GM23338 (cell line): ENCODE data around the gene MR1. TPM values are rescaled to one million over a fixed set of nuclear protein-coding genes. Genes with fewer than 3 reads are reported as not detected.

Experiments used
- ATAC-seq: fragments of 200-7000 bp; cut with Tn5 transposase; 3 replicates; pipeline ENCODE4 v1.9.1; 2020
- DNase-seq: peaks from one replicate; pipeline ENCODE4 v3.0.0-alpha.2; 2015; ENCODE audit warnings: low spot score
- H2AFZ ChIP-seq: fragments of 200-600 bp; sonication (generic); 2 replicates; pipeline ENCODE4 v1.8.0; 2016; ENCODE audit warnings: antibody characterized with exemption, mild to moderate bottlenecking, moderate library complexity
- H3F3A ChIP-seq: fragments of 200-600 bp; sonication (generic); replicated peaks from 2 replicates; pipeline ENCODE4 v1.8.0; 2017; ENCODE audit warnings: antibody characterized with exemption, mixed run types, low read depth
- H3K27ac ChIP-seq: fragments of 200-600 bp; sonication (generic); 2 replicates; pipeline ENCODE4 v1.6.1; 2016; ENCODE audit warnings: low read depth
- H3K27me3 ChIP-seq: fragments of 200-600 bp; sonication (generic); 2 replicates; pipeline ENCODE4 v1.8.0; 2016; ENCODE audit warnings: mild to moderate bottlenecking, mixed run types, moderate library complexity; ENCODE audit not compliant: insufficient read depth
- H3K36me3 ChIP-seq: fragments of 200-600 bp; sonication (generic); 2 replicates; pipeline ENCODE4 v1.8.0; 2016; ENCODE audit warnings: mild to moderate bottlenecking; ENCODE audit not compliant: insufficient read depth
- H3K4me1 ChIP-seq: fragments of 200-600 bp; sonication (generic); 2 replicates; pipeline ENCODE4 v1.8.0; 2016; ENCODE audit warnings: mild to moderate bottlenecking, moderate library complexity; ENCODE audit not compliant: insufficient read depth
- H3K4me2 ChIP-seq: fragments of 200-600 bp; sonication (generic); 2 replicates; pipeline ENCODE4 v1.7.1; 2017; ENCODE audit warnings: mixed run types
- H3K4me3 ChIP-seq: fragments of 200-600 bp; sonication (generic); 2 replicates; pipeline ENCODE4 v1.6.1; 2016; ENCODE audit warnings: mixed run types
- H3K79me2 ChIP-seq: fragments of 200-600 bp; sonication (generic); replicated peaks from 2 replicates; pipeline ENCODE4 v1.8.0; 2017; ENCODE audit warnings: mild to moderate bottlenecking; ENCODE audit not compliant: insufficient read depth
- H3K9me2 ChIP-seq: fragments of 200-600 bp; sonication (generic); 2 replicates; pipeline ENCODE4 v1.8.0; 2017; ENCODE audit not compliant: insufficient read depth
- H4K20me1 ChIP-seq: fragments of 200-600 bp; sonication (generic); replicated peaks from 2 replicates; pipeline ENCODE4 v1.8.0; 2017; ENCODE audit warnings: mild to moderate bottlenecking; ENCODE audit not compliant: insufficient read depth
- H3K27ac Mint-ChIP-seq: 2 replicates; pipeline ENCODE4 v1.8.0; 2020; ENCODE audit warnings: inconsistent platforms, mild to moderate bottlenecking, moderate library complexity, mixed read lengths
- H3K27me3 Mint-ChIP-seq: 3 replicates; pipeline ENCODE4 v1.8.0; 2022; ENCODE audit warnings: low read depth, mild to moderate bottlenecking, moderate library complexity, mixed read lengths, inconsistent platforms; ENCODE audit not compliant: insufficient read depth, poor library complexity
- H3K36me3 Mint-ChIP-seq: 3 replicates; pipeline ENCODE4 v1.8.0; 2021; ENCODE audit warnings: low read depth, mild to moderate bottlenecking, inconsistent platforms, moderate library complexity, mixed read lengths
- H3K4me1 Mint-ChIP-seq: 3 replicates; pipeline ENCODE4 v1.8.0; 2020; ENCODE audit warnings: mild to moderate bottlenecking, inconsistent platforms, mixed read lengths
- H3K4me3 Mint-ChIP-seq: 3 replicates; pipeline ENCODE4 v1.8.0; 2021; ENCODE audit warnings: moderate library complexity, mild to moderate bottlenecking, inconsistent platforms, mixed read lengths
- H3K9me3 Mint-ChIP-seq: 3 replicates; pipeline ENCODE4 v1.8.0; 2020; ENCODE audit warnings: moderate library complexity, mild to moderate bottlenecking, inconsistent platforms, mixed read lengths
- CREB1 ChIP-seq: fragments of 250-450 bp; sonication (Bioruptor Pico); IDR thresholded peaks from 2 replicates; pipeline ENCODE4 v1.5.0; 2020; ENCODE audit warnings: low read depth, mild to moderate bottlenecking, moderate library complexity
- CTCF ChIP-seq, 2 experiments: fragments of 200-600 bp in 1 of 2; sonication (generic) in 1 of 2; conservative IDR thresholded peaks; 2 replicates each; pipeline versions ENCODE4 v1.5.1 to v1.6.1; 2016 to 2017; ENCODE audit warnings: antibody characterized with exemption in 2 of 2, low read depth in 2 of 2, mild to moderate bottlenecking in 2 of 2, moderate library complexity in 1 of 2
- ETS1 ChIP-seq: IDR thresholded peaks from 2 replicates; pipeline ENCODE4 v1.6.1; 2016; ENCODE audit warnings: antibody characterized with exemption
- EZH2 ChIP-seq: fragments of 200-600 bp; sonication (generic); IDR thresholded peaks from one replicate; pipeline ENCODE4 v1.8.0; 2017; ENCODE audit warnings: antibody characterized with exemption, mild to moderate bottlenecking, low read depth; ENCODE audit not compliant: unreplicated experiment
- EZH2phosphoT487 ChIP-seq: fragments of 200-600 bp; sonication (generic); IDR thresholded peaks from one replicate; pipeline ENCODE4 v1.8.1; 2018; ENCODE audit warnings: antibody characterized with exemption; ENCODE audit not compliant: unreplicated experiment
- JUNB ChIP-seq: IDR thresholded peaks from one replicate; pipeline ENCODE4 v1.6.1; 2016; ENCODE audit warnings: antibody characterized with exemption; ENCODE audit not compliant: unreplicated experiment
- NANOG ChIP-seq: IDR thresholded peaks from 2 replicates; pipeline ENCODE4 v1.6.1; 2016; ENCODE audit warnings: antibody characterized with exemption, borderline replicate concordance
- POLR2AphosphoS5 ChIP-seq: IDR thresholded peaks from 2 replicates; pipeline ENCODE4 v1.6.1; 2016; ENCODE audit warnings: antibody characterized with exemption, low read depth
- REST ChIP-seq: IDR thresholded peaks from one replicate; pipeline ENCODE4 v1.6.1; 2018; ENCODE audit warnings: antibody characterized with exemption; ENCODE audit not compliant: unreplicated experiment
- STAT1 ChIP-seq: IDR thresholded peaks from one replicate; pipeline ENCODE4 v1.6.1; 2016; ENCODE audit warnings: antibody characterized with exemption; ENCODE audit not compliant: unreplicated experiment
- ZNF114 ChIP-seq: fragments of 250-450 bp; sonication (Bioruptor Pico); IDR thresholded peaks from 2 replicates; pipeline ENCODE4 v1.5.0; 2020; ENCODE audit warnings: mild to moderate bottlenecking, moderate library complexity
- ZNF331 ChIP-seq: fragments of 250-450 bp; sonication (Bioruptor Pico); IDR thresholded peaks from 2 replicates; pipeline ENCODE4 v1.5.0; 2020; ENCODE audit warnings: low read depth, mild to moderate bottlenecking, moderate library complexity
- polyA plus RNA-seq: library from polyadenylated mRNA; unstranded; fragments of >200 nt; fragmentation: Nextera tagmentation; extraction: Ambion mirVana; gene quantifications from 2 replicates; pipeline ENCODE4 v1.2.1, GENCODE V29; 2016
- total RNA-seq: library from RNA; depleted of rRNA; stranded (reverse); fragments of >200 nt; shearing (Covaris generic); gene quantifications from 2 replicates; pipeline ENCODE4 v1.2.3, GENCODE V29; 2014
- TF ChIP-seq, protein P1 (sequence below): fragments of 250-450 bp; sonication (Bioruptor Pico); IDR thresholded peaks from 2 replicates; pipeline ENCODE4 v1.5.0; 2020; ENCODE audit warnings: mild to moderate bottlenecking, moderate library complexity

Gene MR1
- total and polyA plus RNA-seq, 2 experiments from 2014 or later: 0.18 TPM; not detected in 1

DNA sequence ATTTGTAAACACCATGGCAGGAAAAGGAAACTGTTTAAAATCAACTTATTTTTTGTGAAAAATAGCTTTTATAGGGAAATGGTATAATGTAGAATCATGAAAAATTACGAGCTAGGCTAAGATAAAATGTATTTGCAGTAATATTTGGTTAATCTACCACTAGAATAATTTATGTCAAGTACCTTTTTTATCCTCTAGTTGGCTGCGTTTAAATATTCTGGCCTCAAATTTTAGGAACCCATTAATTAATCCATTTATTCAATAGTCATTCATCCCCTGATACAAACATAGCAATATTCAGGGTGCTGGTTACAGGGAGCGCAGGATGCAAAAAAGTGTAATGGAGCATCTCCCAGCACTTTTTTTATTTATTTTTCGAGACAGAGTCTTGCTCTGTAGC lies 46.1 kb downstream of the MR1 start:
- Mint-ChIP-seq H3K4me3 (no peak overlapping the region), H3K27ac (no peak overlapping the region), H3K27me3 (no peaks in the 10 kb centered on the region), H3K4me1 (peaks cover 19% of the 10 kb centered on the region), H3K9me3 (no peaks in the 10 kb centered on the region; the same call in 2 of the 3 replicates), H3K36me3 (no peaks in the 10 kb centered on the region)
- Histone ChIP-seq H4K20me1 (no peaks in the 10 kb centered on the region), H3K27me3 (no peaks in the 10 kb centered on the region), H3K4me3 (no peak overlapping the region), H3K79me2 (no peaks in the 10 kb centered on the region), H2AFZ (no peak overlapping the region), H3K36me3 (no peaks in the 10 kb centered on the region), H3K9me2 (peaks cover 7% of the 10 kb centered on the region; the same call in 1 of the 2 replicates), H3K4me1 (peaks cover 19% of the 10 kb centered on the region), H3K4me2 (no peak overlapping the region), H3K27ac (no peak overlapping the region), H3F3A (no peaks in the 10 kb centered on the region)
- DNase-seq (no peak), ATAC-seq (no peak)
- no peak for TF ChIP-seq ETS1
- TF ChIP-seq POLR2AphosphoS5: no peak
- no peak for TF ChIP-seq CREB1 (CRISPR knock-in tag)
- TF ChIP-seq JUNB: no peak
- TF ChIP-seq STAT1: no peak
- no peak for TF ChIP-seq ZNF114
- TF ChIP-seq REST: no peak
- no peak for TF ChIP-seq CTCF (conservative IDR thresholded peaks at IDR 0.05; ENCODE audit: low read depth in 2 of 2)
- TF ChIP-seq EZH2phosphoT487: no peak
- TF ChIP-seq, protein P1, sequence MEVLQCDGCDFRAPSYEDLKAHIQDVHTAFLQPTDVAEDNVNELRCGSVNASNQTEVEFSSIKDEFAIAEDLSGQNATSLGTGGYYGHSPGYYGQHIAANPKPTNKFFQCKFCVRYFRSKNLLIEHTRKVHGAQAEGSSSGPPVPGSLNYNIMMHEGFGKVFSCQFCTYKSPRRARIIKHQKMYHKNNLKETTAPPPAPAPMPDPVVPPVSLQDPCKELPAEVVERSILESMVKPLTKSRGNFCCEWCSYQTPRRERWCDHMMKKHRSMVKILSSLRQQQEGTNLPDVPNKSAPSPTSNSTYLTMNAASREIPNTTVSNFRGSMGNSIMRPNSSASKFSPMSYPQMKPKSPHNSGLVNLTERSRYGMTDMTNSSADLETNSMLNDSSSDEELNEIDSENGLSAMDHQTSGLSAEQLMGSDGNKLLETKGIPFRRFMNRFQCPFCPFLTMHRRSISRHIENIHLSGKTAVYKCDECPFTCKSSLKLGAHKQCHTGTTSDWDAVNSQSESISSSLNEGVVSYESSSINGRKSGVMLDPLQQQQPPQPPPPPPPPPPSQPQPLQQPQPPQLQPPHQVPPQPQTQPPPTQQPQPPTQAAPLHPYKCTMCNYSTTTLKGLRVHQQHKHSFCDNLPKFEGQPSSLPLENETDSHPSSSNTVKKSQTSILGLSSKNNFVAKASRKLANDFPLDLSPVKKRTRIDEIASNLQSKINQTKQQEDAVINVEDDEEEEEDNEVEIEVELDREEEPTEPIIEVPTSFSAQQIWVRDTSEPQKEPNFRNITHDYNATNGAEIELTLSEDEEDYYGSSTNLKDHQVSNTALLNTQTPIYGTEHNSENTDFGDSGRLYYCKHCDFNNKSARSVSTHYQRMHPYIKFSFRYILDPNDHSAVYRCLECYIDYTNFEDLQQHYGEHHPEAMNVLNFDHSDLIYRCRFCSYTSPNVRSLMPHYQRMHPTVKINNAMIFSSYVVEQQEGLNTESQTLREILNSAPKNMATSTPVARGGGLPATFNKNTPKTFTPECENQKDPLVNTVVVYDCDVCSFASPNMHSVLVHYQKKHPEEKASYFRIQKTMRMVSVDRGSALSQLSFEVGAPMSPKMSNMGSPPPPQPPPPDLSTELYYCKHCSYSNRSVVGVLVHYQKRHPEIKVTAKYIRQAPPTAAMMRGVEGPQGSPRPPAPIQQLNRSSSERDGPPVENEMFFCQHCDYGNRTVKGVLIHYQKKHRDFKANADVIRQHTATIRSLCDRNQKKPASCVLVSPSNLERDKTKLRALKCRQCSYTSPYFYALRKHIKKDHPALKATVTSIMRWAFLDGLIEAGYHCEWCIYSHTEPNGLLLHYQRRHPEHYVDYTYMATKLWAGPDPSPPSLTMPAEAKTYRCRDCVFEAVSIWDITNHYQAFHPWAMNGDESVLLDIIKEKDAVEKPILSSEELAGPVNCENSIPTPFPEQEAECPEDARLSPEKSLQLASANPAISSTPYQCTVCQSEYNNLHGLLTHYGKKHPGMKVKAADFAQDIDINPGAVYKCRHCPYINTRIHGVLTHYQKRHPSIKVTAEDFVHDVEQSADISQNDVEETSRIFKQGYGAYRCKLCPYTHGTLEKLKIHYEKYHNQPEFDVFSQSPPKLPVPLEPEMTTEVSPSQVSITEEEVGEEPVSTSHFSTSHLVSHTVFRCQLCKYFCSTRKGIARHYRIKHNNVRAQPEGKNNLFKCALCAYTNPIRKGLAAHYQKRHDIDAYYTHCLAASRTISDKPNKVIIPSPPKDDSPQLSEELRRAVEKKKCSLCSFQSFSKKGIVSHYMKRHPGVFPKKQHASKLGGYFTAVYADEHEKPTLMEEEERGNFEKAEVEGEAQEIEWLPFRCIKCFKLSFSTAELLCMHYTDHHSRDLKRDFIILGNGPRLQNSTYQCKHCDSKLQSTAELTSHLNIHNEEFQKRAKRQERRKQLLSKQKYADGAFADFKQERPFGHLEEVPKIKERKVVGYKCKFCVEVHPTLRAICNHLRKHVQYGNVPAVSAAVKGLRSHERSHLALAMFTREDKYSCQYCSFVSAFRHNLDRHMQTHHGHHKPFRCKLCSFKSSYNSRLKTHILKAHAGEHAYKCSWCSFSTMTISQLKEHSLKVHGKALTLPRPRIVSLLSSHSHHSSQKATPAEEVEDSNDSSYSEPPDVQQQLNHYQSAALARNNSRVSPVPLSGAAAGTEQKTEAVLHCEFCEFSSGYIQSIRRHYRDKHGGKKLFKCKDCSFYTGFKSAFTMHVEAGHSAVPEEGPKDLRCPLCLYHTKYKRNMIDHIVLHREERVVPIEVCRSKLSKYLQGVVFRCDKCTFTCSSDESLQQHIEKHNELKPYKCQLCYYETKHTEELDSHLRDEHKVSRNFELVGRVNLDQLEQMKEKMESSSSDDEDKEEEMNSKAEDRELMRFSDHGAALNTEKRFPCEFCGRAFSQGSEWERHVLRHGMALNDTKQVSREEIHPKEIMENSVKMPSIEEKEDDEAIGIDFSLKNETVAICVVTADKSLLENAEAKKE (CRISPR knock-in tag): no peak
- TF ChIP-seq NANOG: no peak
- TF ChIP-seq ZNF331 (CRISPR knock-in tag): no peak
- TF ChIP-seq EZH2: no peak
